Neural progenitor cell (in vitro differentiated cells): ENCODE measurements around the gene KDM6A.

Experiments used
- EZH2 ChIP-seq: fragments of 200-600 bp; sonication (generic); IDR thresholded peaks from 2 replicates; pipeline ENCODE4 v1.6.1; 2017; ENCODE audit warnings: antibody characterized with exemption, mild to moderate bottlenecking, moderate library complexity
- TF ChIP-seq, protein P1 (sequence below): fragments of 200-600 bp; sonication (generic); IDR thresholded peaks from 2 replicates; pipeline ENCODE4 v1.5.1; 2017; ENCODE audit warnings: antibody characterized with exemption, mild to moderate bottlenecking

DNA sequence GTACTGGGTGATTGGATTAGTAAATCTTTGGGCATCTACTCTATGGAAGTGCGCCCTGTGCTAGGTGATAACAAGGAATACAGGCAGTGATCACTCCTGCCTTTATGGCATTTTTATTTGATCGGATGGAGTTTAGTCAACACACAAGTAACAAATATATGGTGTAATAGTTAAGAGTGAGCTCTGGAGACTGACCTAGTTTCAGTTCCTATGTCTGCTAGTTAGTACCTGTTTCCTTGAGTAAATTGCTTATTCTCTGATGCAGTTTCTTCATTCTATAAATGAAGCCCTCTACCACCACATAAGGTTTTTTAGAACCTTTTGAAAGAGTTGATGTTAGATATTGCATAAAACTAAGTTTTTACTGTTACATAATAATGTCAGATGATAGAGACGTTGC is 134.6 kb downstream of the KDM6A start:
- TF ChIP-seq, protein P1, sequence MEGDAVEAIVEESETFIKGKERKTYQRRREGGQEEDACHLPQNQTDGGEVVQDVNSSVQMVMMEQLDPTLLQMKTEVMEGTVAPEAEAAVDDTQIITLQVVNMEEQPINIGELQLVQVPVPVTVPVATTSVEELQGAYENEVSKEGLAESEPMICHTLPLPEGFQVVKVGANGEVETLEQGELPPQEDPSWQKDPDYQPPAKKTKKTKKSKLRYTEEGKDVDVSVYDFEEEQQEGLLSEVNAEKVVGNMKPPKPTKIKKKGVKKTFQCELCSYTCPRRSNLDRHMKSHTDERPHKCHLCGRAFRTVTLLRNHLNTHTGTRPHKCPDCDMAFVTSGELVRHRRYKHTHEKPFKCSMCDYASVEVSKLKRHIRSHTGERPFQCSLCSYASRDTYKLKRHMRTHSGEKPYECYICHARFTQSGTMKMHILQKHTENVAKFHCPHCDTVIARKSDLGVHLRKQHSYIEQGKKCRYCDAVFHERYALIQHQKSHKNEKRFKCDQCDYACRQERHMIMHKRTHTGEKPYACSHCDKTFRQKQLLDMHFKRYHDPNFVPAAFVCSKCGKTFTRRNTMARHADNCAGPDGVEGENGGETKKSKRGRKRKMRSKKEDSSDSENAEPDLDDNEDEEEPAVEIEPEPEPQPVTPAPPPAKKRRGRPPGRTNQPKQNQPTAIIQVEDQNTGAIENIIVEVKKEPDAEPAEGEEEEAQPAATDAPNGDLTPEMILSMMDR: no peak
- no peak for TF ChIP-seq EZH2
